ENCODE measurements around the gene SDHAF1. TPM values are rescaled to one million over a fixed set of nuclear protein-coding genes. Genes with fewer than 3 reads are reported as not detected.

The SDHAF1 gene
- total RNA-seq, 1 experiment from 2014 or later = 16.0 TPM

GRCh38 chr19:36003284-36003683, 8.3 kb downstream of the SDHAF1 start:
- Histone ChIP-seq H3K18ac (ENCODE audit: insufficient read length, low read depth, low read length) (no peak overlapping the region), H2BK12ac (ENCODE audit: insufficient read length, low read depth, low read length) (no peak overlapping the region), H2BK15ac (ENCODE audit: low read depth, low read length) (no peak overlapping the region), H4K8ac (replicated peaks; ENCODE audit: insufficient read length, low read depth, low read length) (no peak overlapping the region), H3K27me3 (ENCODE audit: insufficient read depth, low read length) (no peaks in the 10 kb centered on the region), H2BK120ac (ENCODE audit: low read depth, low read length, poor library complexity, severe bottlenecking) (no peak overlapping the region), H3K23ac (ENCODE audit: insufficient read length, low read depth, low read length) (no peak overlapping the region), H3K79me1 (ENCODE audit: insufficient read depth, low read depth, low read length, poor library complexity, severe bottlenecking) (no peaks in the 10 kb centered on the region), H3K4ac (ENCODE audit: low read depth, low read length) (no peak overlapping the region), H3K79me2 (ENCODE audit: insufficient read depth, low read length) (no peaks in the 10 kb centered on the region), H3K9ac (ENCODE audit: extremely low read depth, insufficient read length, low read length) (no peak overlapping the region), H4K5ac (ENCODE audit: insufficient read length, low read depth, low read length) (no peak overlapping the region), H2BK20ac (ENCODE audit: low read depth, low read length, poor library complexity, severe bottlenecking) (no peak overlapping the region), H3K4me1 (ENCODE audit: insufficient read depth, low read length) (no peaks in the 10 kb centered on the region), H3K27ac (ENCODE audit: insufficient read length, low read depth, low read length) (no peak overlapping the region), H3K14ac (ENCODE audit: insufficient read depth, low read length) (no peak overlapping the region), H2AFZ (ENCODE audit: low read length) (no peak overlapping the region), H2AK5ac (ENCODE audit: insufficient read length, low read length) (no peak overlapping the region), H3K56ac (ENCODE audit: insufficient read length, low read depth, low read length) (no peak overlapping the region), H3K9me3 (ENCODE audit: control insufficient read depth, low read depth, low read length) (no peaks in the 10 kb centered on the region), H2BK5ac (ENCODE audit: insufficient read length, low read length) (no peak overlapping the region), H3K4me2 (ENCODE audit: insufficient read depth, insufficient read length, low read length) (no peak overlapping the region), H4K20me1 (ENCODE audit: control insufficient read depth, insufficient read depth, insufficient read length) (no peaks in the 10 kb centered on the region), H3T11ph (ENCODE audit: low read length) (no peak overlapping the region), H3K23me2 (ENCODE audit: insufficient read length, low read depth, low read length, poor library complexity, severe bottlenecking) (no peaks in the 10 kb centered on the region), H4K91ac (ENCODE audit: insufficient read length, low read depth, low read length) (no peak overlapping the region)
- H3K27ac Mint-ChIP-seq = no peak overlapping the region
- no peak overlapping the region for H3K4me3 Mint-ChIP-seq
- H3K9me3 Mint-ChIP-seq = no peaks in the 10 kb centered on the region
- no peak for DNase-seq
- no CpG with 5 or more reads among the region's 4 CpGs for WGBS (ENCODE audit: extremely low coverage, insufficient read length, low lambda C conversion rate)
- peaks cover 3 to 6% of the 10 kb centered on the region in 2 experiments for H3K4me1 Mint-ChIP-seq
- peaks cover 12 to 46% (median 36%) of the 10 kb centered on the region in 3 experiments; a peak in 6 of 7 replicates for H3K36me3 Mint-ChIP-seq (ENCODE audit: insufficient read depth in 1 of 3, low read depth in 3 of 3)
- no peak for TF ChIP-seq CTCF (conservative IDR thresholded peaks at IDR 0.05)
- H3K27me3 Mint-ChIP-seq (ENCODE audit: low read depth) = no peaks in the 10 kb centered on the region

Measured in H9 (cell line).